ENCODE measurements around the gene C4orf36.
A peak's percentile ranks its signal among the peaks of the same experiment; 100 is the strongest.
"Not testable (repeated sequence)": the region's sequence is repeated elsewhere in the genome, so short reads cannot be mapped to it uniquely, and the experiment has no call there.

The C4orf36 gene

DNA sequence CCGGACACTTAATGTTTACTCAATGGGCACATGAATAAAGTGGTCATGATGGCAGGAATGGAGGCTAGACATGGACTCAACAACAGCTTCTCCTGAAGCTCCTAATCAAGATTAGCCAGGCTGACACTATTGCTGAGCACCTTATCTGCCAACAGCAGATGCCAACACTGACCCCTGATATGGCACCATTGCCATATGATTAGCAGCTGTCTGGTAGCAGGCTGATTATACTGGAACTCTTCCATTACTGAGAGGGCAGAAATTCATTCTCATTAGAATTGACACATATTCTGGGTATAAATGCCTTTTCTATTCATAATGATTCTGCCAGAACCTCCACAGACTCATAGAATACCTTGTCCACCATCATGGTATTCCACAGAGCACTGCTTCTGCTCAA is 24.2 kb upstream of the C4orf36 start:
- DNase-seq = no peak

GRCh38 chr4:86910820-86911684 is 18.8 kb upstream of the C4orf36 start:
- no peak for DNase-seq

GRCh38 chr4:86910369-86910768 is 18.1 kb upstream of the C4orf36 start:
- DNase-seq = no peak

GRCh38 chr4:86909546-86910295 is 17.5 kb upstream of the C4orf36 start:
- DNase-seq = no peak

DNA sequence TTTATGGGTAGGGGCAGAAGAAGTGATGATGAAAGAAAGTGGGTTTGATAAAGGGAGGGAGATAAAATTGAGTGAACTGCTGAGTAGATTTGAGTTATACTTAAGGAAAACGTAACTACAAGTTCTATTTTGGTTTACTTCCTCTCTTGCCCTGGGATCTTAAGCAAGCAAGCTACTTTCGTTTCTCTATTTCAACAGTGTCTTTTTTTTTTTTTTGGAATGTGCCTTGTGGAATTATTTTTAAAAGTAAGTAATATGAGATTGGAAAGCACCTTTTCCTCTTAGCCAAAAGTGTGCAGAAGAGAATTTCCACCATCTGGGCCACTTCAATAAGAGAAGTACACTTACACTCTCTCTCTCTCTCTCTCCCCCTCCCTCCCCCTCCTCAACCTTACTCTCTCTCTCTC is 16.0 kb upstream of the C4orf36 start:
- no peak for DNase-seq

- DNase-seq = no peak
Observed at GRCh38 chr4:86901864-86902263, 9.6 kb upstream of the C4orf36 start.

DNA sequence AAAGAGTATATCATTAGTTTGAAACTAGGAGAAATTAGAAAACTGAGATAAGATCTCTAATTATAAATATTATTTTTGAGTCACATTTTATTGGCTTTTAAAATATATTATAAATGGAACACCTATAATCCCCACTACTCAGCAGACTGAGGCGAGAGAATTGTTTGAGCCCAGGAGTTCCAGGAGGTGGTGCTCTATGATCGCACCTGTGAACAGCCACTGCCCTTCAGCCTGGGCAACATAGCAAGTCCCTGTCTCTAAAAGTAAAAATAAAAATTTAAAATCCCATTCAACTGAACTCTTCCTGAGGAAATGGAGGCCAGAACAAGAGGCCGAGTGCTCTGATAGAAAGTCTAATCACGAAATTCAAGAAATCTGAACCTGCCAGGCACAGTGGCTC is 6.3 kb upstream of the C4orf36 start:
- DNase-seq = peak; percentile 7 to 24

DNA sequence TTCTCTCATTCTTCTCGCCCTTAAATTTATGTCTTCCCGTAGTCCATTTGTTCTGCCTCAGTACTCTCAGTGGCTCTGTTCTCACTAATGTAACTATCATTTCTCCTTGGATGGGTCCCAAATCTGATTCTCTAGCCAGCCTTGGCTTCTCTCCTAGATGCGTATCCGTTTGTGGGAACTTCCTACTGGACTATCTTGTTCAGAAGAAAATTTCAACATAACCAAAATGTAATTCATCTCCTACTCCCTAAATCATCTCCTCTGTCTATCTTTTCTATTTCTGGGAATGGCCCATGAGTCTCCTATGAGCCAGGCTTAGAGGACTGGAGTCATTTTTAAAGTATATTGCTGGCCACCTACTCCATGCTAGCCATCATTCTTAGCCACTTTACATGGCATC is 4.4 kb upstream of the C4orf36 start:
- no peak for DNase-seq

GRCh38 chr4:86895692-86896488 is 3.7 kb upstream of the C4orf36 start:
- peak; percentile 62 to 73 for DNase-seq

DNA sequence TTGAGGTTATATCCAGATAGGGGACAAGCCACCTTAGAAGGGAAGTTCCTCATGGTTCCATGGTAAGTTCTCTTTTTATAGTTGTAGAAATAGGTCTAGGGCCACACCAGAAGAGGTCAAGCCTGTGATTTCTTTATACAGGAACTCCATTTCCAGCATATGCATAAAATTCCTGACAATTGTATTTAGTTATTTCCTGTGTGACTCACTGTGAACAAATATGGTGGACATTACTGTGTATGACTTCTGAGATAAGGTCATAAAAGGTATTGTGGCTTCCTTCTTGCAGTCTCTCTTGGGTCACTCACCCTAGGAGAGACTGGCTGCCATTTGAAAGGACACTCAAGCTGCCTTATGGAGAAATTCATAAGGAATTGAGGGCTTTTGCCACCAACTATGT is 2.2 kb upstream of the C4orf36 start:
- DNase-seq = no peak

- no peak for DNase-seq
Observed at GRCh38 chr4:86893136-86893535, 914 bp upstream of the C4orf36 start.

- no peak for DNase-seq
Observed at GRCh38 chr4:86892636-86892960, 376 bp upstream of the C4orf36 start.

- no peak for DNase-seq
Observed at GRCh38 chr4:86890790-86891189, 1.4 kb downstream of the C4orf36 start.

DNA sequence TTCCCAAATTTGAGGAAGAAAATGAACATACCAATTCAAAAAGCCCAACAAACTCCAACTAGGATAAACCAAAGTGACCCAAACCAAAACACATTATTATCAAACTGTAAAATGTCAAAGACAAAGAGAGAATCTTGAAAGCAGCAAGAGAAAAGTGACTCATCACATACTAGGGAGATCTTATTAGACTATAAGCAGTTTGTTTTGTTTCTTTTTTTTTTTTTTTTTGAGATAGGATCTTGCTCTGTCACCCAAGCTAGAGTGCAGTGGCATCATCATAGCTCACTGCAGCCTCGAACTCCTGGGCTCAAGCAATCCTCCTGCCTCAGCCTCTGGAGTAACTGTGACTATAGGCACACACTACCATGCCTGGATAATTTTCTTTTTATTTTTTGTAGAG is 12.6 kb downstream of the C4orf36 start:
- no peak for DNase-seq

- DNase-seq = no peak
Observed at GRCh38 chr4:86878640-86879039, 13.6 kb downstream of the C4orf36 start.

GRCh38 chr4:86876894-86877685 is 15.1 kb downstream of the C4orf36 start:
- no peak for DNase-seq

GRCh38 chr4:86875436-86875835 is 16.8 kb downstream of the C4orf36 start:
- not testable (repeated sequence) for DNase-seq

DNA sequence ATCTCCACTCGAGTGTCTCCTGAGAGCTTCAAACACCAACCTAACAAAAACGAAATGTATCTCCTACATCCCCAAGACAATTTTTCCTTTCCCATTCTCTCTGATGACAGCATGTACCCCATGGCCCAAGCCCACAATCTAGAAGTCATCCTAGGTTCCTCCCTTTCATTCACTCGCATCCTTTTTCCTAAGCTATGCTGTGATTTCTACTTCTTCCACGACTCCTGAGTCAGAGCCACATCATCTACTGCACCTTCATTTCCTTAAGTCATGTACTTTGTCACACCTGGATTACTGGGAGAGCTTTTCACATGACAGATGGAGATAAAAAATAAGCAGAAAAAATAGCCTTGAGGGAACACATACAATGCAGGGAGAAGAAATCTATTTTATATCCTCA is 20.1 kb downstream of the C4orf36 start:
- DNase-seq = no peak

- DNase-seq = no peak
Observed at GRCh38 chr4:86870442-86871069, 21.7 kb downstream of the C4orf36 start.

DNA sequence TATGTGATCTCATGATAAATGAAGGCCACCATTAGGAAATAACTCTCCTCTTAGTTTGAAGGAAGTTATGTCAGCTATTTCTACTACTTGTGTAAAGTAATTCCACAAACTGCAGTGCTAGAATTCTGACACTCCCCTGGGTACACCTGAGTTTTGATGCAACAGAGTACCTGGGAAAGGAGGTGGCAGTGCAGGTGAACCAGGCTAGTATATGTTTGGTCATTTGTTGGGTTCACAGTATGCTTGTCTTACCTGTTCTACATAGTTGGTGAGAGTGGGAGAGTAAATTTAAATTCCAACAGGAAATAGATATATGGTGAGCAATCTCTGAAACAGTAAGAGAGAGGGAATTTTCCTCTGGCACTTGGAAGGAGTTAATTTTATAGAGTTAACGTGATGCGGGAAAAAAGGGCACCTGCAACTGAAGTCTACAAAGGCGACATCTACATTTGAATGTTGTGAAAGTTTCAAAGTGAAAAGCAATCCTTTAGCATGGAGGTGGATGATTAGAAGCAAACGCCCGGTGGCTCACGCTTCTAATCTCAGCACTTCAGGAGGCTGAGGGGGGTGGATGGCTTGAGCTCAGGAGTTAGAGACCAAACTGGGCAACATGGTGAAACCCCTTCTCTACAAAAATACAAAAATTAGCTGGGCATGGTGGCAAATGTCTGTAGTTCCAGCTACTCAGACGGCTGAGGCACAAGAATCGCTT is 34.7 kb downstream of the C4orf36 start:
- no peak for DNase-seq

- DNase-seq = no peak
Observed at GRCh38 chr4:86856896-86857295, 35.3 kb downstream of the C4orf36 start.

GRCh38 chr4:86855572-86855971 is 36.6 kb downstream of the C4orf36 start:
- DNase-seq = no peak

Data from SHP77 (cell line).